GM18508 (cell line): ENCODE data around the gene ATG9B.
"Not testable (repeated sequence)": the region's sequence is repeated elsewhere in the genome, so short reads cannot be mapped to it uniquely, and the experiment has no call there.

Source experiments
- ATAC-seq: cut with Tn5 transposase; IDR thresholded peaks from one replicate; pipeline ENCODE4 v1.9.1; 2021; ENCODE audit warnings: moderate number of reproducible peaks; ENCODE audit not compliant: insufficient read depth, unreplicated experiment

The ATG9B gene

DNA sequence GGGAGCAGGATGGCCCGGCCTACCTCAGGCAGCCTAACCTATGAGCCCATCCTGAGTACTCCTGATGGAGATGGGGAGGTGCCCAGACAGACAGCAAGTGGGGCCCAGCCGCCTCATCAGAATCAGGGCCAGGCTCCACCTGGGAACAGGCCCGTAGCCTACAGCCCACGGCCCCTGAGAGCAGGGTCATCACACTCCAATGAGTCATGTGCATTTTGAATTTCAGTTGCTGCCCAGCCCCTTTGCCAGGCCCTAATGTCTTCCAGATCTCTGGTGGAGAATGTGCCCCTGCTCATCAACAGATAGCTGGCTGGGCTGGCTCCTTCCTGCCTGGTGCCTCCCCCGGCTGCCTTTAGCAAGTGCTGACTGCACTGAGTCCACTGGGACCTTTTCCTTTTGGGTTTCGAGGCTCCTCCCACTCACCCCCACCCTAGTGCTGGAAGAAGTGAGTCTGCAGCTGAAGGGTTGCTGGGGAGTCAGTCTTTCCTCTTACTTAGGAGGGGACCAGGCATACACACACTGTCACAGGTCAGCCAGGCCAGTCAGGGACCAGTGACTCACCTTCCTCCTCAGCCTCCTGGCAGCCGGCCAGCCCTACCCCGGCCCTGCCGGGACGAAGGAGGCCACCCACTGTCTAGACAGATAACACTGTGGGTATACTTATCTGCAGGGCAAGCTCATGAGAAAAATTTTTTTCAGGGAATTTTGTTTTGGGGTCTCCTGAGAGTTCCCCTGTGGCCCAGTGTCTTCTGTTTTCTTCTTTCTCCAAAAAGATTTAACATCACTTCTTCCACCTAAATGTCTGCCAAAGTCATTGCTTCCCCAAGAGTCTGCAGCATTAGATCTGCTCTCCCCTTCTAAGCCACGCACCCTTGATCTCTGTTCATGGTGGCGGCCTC is 14.9 kb upstream of the ATG9B start:
- ATAC-seq, result no peak

DNA sequence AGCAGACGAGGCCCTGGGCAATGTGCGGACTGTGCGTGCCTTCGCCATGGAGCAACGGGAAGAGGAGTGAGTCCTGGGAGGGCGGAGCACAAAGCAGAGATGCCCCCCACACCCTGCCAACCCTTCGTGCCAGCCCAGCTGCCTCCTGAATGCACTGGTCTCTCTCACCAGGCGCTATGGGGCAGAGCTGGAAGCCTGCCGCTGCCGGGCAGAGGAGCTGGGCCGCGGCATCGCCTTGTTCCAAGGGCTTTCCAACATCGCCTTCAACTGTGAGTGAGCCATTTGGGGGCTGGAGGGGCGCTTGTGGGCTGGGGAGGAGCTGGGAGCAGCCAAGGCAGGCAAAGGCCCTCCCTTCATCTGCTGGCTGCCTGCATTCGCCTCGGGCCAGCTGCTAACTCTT is 11.6 kb upstream of the ATG9B start:
- no peak for ATAC-seq

DNA sequence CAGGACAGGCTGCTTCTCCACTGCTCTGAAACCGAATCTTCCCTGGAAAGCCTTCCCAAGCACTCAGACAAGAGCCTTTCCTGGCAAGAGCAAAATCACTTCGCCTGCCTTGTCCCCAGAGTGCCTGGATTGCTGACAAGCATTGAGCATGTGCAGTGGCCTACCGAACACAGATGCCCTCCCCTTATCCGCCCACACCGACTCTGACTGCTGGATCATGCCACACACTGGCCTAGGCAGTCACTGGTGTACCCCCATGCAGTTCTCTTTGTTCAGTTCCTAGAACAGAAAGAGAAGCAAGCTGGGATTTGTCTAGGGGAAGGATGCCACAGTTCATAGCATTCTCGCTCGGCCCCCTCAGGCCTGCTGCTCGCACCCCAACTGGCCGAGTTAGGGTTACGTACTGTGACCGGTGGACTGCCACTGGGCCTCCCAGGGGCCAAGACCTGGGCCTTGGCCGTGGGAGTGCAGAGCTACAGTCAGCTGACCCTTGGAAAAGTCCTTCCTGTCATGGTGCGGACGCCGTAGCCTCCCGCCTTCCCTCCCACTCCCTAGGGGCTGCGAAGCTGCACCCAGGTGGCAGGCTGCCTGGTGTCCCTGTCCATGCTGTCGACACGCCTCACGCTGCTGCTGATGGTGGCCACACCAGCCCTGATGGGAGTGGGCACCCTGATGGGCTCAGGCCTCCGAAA is 10.9 kb upstream of the ATG9B start:
- no peak for ATAC-seq

DNA sequence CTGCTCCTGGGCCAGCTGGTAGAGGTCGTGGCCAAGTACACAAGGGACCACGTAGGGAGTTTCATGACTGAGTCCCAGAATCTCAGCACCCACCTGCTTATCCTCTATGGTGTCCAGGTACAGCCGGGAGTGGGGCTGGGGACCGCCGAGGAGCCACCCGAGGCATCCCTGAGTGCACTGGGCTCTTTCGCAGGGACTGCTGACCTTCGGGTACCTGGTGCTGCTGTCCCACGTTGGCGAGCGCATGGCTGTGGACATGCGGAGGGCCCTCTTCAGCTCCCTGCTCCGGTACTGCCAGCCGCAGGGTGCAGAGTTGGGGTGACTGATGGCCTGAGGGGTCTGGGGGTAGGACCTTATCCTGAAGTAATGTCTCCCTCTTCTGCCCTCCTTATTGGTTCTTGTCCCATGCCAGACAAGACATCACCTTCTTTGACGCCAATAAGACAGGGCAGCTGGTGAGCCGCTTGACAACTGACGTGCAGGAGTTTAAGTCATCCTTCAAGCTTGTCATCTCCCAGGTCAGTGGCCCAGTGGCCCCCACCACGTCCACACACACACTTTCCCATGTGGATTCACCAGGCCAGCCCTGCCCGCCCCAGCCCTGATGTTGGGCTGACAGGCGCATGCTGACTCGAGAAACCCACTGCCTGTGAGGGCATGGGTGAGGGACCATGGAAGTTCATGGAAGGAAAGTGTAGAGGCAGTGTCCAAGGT is 10.2 kb upstream of the ATG9B start:
- ATAC-seq, result no peak

DNA sequence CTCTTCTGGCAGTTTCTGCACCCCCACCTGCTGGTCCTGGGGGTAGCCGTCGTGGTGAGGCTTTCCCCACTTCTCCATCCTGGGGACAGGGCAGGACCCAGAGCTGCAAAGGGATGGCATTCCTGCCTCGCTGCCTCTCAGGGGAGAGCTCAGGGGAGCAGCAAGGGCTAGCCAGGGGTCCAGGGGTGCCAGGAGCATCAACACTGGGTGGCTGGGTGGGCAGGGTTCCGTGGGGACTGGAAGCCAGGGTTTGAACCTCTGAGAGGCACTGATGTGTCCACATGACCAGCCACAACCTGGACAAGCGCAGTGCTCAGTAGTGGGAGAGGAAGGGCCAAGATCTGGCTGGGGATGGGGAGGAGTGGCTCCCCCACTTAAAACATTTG is 9.6 kb upstream of the ATG9B start:
- no peak for ATAC-seq

DNA sequence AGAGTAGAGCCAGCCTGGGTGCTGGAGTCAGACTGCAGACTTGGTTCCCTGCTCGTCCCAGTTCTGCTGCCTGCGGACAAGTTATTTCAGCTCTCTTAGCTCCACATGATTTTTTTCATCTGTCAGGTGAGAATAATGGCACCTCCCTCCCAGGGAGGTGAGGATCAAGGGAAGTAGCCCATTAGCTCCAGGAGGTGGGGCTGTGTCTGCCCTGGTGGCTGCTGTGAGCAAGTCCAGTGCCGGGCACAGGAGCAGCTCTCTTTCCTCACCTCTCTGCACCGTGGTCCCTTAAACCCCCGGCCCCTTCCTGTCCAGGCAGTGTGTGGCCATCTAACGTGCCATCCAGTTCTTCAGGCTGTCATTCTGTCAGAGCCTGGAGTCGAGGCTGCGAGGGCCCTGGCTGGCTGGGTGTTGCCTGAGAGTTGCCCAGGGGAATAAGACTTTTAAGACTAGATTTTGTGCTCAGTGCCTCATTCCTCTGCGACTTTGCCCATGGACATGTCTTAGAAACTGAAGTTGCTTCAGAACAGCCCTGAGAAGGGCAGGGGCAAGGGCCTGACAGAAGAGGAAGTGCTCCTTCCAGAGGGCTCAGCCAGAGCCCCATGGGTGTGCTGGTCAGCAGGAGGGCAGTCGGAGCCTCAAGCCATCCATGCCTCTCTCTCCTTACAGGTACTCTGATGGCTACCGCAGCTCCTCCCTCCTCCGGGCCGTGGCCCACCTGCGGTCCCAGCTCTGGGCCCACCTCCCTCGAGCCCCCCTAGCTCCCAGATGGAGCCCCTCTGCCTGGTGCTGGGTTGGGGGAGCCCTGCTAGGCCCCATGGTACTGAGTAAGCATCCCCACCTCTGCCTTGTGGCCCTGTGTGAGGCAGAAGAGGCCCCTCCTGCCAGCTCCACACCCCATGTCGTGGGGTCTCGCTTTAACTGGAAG is 8.9 kb upstream of the ATG9B start:
- ATAC-seq, result no peak

DNA sequence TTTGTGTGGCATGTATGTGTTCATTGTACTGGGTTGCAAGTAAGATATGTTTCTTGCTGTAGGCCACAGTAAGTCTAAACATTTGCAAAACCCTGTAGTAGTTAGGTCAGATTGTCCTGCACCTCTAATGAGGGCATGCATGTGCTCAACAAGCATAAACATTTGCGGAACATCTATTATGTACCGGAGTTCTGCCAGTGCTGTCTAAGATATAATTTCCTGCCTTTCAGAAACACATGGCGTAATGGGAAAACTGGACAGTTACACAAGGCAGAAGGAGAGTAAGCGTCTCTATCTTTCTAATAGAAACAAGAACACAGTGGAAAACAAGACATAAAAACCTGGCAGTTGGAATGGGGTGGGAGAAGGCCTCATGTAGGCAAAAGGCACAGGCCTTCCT is 6.7 kb upstream of the ATG9B start:
- ATAC-seq, result no peak

DNA sequence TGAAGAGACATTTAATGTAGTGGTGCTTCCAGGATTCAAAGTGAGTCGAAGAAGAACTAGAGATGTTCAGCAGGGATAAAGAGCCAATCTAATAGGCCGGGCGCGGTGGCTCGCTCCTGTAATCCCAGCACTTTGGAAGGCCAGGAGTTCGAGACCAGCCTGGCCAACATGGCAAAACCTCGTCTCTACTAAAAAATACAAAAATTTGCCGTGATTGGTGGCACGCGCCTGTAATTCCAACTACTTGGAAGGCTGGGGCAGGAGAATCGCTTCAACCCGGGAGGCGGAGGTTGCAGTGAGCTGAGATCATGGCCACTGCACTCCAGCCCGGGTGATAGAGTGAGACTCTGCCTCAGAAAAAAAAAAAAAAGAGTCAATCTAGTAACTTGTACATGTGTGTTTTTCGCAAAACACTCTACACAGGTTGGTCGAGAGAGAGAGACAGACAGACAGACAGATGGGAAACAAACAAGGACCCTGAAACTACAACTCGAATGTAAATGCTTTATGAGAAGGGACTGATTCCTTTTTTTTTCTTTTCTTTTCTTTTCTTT is 4.7 kb upstream of the ATG9B start:
- ATAC-seq, result no peak

DNA sequence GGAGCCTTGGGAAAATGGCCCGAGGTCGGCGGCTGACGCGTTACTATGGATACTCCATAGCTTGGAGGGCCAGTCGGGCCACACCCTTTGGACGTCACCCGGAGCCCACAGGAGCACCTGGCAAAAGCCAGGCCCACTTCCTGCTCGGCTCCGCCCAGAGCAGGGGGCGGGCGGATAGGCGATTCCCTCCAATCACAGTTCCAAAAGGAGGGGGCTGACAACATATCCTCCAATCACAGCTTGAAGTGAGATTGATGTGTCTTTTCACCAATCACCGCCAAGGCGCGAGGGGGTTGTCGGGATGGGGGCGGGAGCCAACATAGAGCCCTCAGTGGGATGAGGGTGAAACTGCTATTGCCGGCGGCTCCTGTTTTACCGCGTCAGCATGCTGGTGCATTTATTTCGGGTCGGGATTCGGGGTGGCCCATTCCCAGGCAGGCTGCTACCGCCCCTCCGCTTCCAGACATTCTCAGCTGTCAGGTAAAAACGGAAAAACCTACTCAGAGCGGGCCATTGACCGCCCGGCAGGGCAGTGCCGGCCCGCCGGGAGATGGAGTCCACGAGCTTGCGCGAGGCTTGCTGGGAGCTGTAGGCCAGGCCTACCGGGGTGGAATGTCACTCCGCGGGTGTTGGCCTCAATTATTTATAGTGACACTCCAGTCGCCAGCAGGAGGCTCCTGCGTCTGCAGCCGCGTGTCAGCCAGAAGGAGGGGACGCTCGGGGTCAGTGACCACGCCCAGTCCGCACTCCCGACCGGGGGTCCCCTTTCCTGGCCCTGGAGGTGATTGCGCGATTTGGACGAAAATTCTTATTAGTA is 4.0 kb upstream of the ATG9B start, which contains the start of gene ABCB8:
Gene ABCB8 (plus strand): TSS at position 320 of the 817 bp plus-strand sequence. CDS start 66 bp downstream, at position 386.
- ATAC-seq, result peak; percentile 93

DNA sequence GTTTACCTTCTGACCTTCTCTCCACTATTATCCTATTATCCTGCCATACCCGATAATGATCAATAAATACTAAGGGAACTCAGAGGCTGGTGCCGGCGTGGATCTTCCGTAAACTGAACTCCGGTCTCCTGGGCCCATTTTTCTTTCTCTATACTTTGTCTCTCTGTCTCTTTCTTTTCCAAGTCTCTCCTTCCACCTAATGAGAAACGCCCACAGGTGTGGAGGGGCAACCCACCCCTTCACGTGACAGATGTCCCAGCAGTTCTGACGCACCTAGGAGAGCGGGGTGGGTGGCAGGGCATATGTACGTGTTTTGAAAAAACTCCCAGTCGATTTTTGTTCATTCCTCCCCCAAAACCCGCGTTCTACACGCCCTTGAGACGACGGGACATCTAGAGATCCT is 3.4 kb upstream of the ATG9B start:
- ATAC-seq, result not testable (repeated sequence)

DNA sequence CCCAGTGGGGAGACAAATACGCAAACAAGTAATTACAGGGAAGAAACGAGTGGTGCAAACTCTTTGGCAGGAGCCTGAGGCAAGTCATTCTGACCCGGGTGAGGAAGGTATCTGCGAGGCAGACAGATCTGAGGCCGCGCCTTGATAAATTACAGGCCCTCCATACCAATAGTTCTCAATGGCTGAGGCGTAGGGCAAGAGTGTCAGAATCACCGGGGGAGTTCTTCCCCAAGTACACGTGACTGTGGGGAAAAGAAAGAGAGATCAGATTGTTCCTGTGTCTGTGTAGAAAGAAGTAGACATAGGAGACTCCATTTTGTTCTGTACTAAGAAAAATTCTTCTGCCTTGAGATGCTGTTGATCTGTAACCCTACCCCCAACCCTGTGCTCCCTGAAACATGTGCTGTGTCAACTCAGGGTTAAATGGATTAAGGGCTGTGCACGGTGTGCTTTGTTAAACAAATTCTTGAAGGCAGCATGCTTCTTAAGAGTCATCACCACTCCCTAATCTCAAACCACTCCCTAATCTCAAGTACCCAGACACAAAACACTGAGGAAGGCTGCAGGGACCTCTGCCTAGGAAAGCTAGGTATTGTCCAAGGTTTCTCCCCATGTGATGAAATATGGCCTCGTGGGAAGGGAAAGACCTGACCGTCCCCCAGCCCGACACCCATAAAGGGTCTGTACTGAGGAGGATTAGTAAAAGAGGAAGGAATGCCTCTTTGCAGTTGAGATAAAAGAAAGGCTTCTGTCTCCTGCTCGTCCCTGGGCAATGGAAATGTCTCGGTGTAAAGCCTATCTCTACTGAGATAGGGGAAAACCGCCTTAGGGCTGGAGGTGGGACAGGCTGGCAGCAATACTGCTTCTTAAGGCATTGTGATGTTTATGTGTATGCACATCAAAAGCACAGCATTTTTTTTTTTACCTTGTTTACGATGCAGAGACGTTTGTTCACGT is 2.8 kb upstream of the ATG9B start:
- ATAC-seq, result not testable (repeated sequence)

DNA sequence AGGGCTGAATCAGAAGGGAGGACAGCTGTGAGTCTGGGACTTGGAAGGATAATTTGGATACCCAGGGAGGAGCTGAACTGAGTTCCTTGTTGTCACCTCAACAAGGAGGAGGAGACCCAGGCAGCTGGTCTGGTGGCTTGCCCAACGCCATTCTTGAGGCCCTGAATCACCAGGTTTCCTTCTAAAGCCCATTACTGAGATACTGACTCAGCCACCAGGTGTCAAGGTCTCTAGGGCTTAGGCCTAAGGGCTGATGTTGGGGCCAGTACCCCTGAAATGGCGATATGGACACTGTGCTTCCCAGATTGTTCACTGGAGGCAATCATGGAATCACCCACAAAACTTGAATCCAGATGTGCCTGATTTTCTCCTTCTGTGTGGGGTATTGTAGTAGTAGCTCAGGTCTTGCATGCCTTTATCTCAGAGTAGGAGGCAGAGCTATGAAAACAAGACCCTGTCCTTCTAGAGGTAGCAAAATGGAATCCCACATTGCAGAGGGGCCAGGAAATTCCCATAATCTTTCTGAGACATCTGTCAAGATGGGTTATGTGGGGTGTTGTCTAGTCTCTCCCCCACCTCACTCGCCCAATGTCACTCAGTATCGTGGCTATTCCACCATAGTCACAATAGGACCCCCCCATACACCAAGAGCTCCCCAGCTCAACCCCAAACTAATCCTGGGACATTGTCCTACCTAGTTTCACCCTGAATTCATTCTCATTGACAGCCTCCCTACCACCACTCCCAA is 1.8 kb upstream of the ATG9B start:
- no peak for ATAC-seq

DNA sequence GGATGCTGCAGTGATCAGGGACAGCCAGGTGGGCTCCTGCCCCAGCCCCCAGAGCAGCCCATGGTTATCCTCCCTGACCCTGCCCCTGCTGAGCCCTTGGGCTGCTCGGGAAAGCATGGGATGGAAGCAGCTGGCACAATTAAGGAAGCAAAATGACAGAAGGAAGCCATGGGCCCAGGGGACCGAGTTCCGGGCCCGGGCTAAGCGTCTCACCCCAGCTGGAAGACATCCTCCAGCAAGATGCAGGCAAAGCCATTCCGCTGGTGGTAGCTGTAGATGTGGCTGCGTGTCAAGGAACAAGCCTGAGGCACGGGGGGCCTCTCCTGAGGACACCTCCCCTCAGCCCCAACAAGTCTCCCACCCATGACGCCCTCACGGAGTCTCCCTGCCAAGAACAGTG is 1.1 kb downstream of the ATG9B start:
- ATAC-seq, result no peak

DNA sequence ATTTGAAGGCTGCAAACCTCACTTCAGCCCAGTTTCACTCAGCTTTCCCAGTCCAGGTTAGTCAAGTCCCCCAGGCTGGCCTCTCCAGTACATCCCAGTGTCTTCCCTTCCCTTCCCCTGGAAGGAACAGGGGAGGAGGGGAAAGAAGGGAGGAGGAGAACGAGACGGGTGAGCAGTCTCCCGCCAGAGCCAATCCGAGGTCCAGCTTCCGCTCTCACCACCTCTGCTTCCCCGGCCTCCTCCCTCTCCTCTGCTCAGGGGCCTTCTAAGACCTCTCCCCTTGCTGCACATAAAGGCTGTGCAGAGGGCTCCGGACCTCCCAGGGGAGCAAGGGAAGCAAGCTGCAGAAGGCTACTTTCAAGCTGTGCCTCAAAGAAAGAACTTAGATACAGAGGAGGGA is 4.1 kb downstream of the ATG9B start:
- no peak for ATAC-seq

DNA sequence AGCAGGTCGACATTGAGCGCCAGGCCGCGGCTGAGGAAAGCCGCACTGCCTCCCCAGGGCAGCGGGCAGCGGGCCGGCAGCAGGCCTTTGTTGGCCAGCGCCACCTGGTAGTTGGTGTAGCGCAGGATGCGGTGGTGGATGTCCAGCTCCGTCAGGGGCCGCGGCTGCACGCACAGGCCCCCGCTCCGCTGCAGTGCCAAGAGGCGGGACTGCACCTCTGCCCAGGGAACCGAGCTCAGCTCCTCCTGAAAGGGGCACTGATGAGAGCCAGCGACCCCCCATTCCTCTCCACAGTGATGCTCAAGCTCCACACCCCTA is 5.2 kb downstream of the ATG9B start:
- no peak for ATAC-seq

DNA sequence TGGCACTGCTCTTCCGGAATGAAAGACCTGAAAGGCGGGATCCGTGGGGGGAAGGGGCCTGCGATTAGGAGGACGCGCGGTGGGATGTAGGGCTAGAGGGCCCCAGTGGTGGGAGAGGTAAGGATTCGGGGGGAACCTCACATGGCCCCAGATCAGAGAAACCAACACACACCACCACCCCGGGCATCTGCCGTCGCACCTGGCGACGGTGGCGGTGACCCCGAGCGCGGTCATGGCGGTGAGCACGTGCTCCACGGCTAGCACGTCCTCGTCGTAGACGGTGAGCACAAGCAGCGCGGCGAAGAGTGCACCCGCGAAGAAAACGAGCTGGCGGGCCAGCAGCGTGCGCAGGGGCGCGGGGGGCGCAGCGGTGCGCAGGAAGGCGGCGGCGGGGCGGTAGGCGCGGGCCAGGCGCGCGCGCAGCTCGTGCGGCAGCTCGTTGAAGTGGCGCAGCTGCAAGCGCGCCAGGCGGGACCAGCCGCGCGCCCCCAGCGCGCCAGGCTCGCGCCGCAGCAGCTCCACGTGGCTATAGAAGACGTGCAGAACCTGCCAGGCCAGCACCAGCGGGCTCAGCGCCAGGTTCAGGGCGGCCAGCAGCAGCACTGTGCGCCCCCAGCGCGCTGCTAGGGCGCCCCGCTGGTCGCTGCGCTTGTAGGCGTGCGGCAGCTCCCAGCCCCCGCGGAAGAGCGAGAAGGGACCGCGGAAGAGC is 5.7 kb downstream of the ATG9B start:
- ATAC-seq, result no peak
